ENCODE data around the gene PLXNC1. TPM values are rescaled to one million over a fixed set of nuclear protein-coding genes. Genes with fewer than 3 reads are reported as not detected.
A peak's percentile ranks its signal among the peaks of the same experiment; 100 is the strongest.

Gene PLXNC1
- total and polyA plus RNA-seq, 2 experiments from 2014 or later = 0.78 to 1.9 TPM

GRCh38 chr12:94186278-94187241, 38.2 kb downstream of the PLXNC1 start:
- Histone ChIP-seq H3K79me2 (ENCODE audit: insufficient read depth) (no peaks in the 10 kb centered on the region), H3K27me3 (replicated peaks; ENCODE audit: insufficient read depth) (peaks cover 8% of the 10 kb centered on the region), H3K9me2 (ENCODE audit: insufficient read depth) (no peaks in the 10 kb centered on the region), H3K36me3 (ENCODE audit: low read depth) (no peaks in the 10 kb centered on the region), H4K20me1 (ENCODE audit: insufficient read depth) (no peaks in the 10 kb centered on the region), H3K27ac (no peak overlapping the region), H2AFZ (0 out of 2 replicates have a peak overlapping the region, but pooled peaks have one; percentile 20), H3K9me3 (ENCODE audit: low read depth) (no peaks in the 10 kb centered on the region), H3K4me3 (no peak overlapping the region), H3K4me2 (ENCODE audit: unreplicated experiment) (no peak overlapping the region), H3F3A (ENCODE audit: insufficient read depth) (no peaks in the 10 kb centered on the region), H3K4me1 (ENCODE audit: insufficient read depth) (peaks cover 5% of the 10 kb centered on the region), H3K9ac (no peak overlapping the region)
- in situ Hi-C loops (cut with MboI) = no loop called here
- no peak for TF ChIP-seq EZH2 (IDR thresholded peaks at IDR 0.05; ENCODE audit: insufficient read depth, poor library complexity, severe bottlenecking)
- no peak for TF ChIP-seq EZH2phosphoT487 (IDR thresholded peaks at IDR 0.05; ENCODE audit: insufficient read depth, low read depth)
- WGBS, 2 experiments (ENCODE audit: low coverage in 1 of 2, low lambda C conversion rate in 2 of 2, missing lambda C conversion rate in 2 of 2) = 77 to 78% methylated on average over 40 of the region's 40 CpGs
- no peak for DNase-seq

GRCh38 chr12:94187361-94187760, 39.0 kb downstream of the PLXNC1 start:
- Histone ChIP-seq H3K79me2 (ENCODE audit: insufficient read depth) (no peaks in the 10 kb centered on the region), H3K9me2 (ENCODE audit: insufficient read depth) (no peaks in the 10 kb centered on the region), H3K4me1 (ENCODE audit: insufficient read depth) (peaks cover 5% of the 10 kb centered on the region), H3K36me3 (ENCODE audit: low read depth) (no peaks in the 10 kb centered on the region), H4K20me1 (ENCODE audit: insufficient read depth) (no peaks in the 10 kb centered on the region), H2AFZ (0 out of 2 replicates have a peak overlapping the region, but pooled peaks have one; percentile 20), H3F3A (ENCODE audit: insufficient read depth) (no peaks in the 10 kb centered on the region), H3K9me3 (ENCODE audit: low read depth) (no peaks in the 10 kb centered on the region), H3K9ac (no peak overlapping the region), H3K4me2 (ENCODE audit: unreplicated experiment) (no peak overlapping the region), H3K4me3 (no peak overlapping the region), H3K27ac (no peak overlapping the region), H3K27me3 (replicated peaks; ENCODE audit: insufficient read depth) (peaks cover 8% of the 10 kb centered on the region)
- in situ Hi-C loops (cut with MboI) = no loop called here
- 22 to 28% methylated on average over 12 of the region's 12 CpGs for WGBS, 2 experiments (ENCODE audit: low coverage in 1 of 2, low lambda C conversion rate in 2 of 2, missing lambda C conversion rate in 2 of 2)
- peak; percentile 23 for DNase-seq
- TF ChIP-seq EZH2phosphoT487 (IDR thresholded peaks at IDR 0.05; ENCODE audit: insufficient read depth, low read depth) (no peak), EZH2 (IDR thresholded peaks at IDR 0.05; ENCODE audit: insufficient read depth, poor library complexity, severe bottlenecking) (no peak)

GRCh38 chr12:94190623-94191022, 42.2 kb downstream of the PLXNC1 start:
- no peaks in the 10 kb centered on the region for H3K79me2 ChIP-seq (ENCODE audit: insufficient read depth)
- H3K4me2 ChIP-seq (ENCODE audit: unreplicated experiment) = no peak overlapping the region
- no peaks in the 10 kb centered on the region for H4K20me1 ChIP-seq (ENCODE audit: insufficient read depth)
- H3F3A ChIP-seq (ENCODE audit: insufficient read depth) = no peaks in the 10 kb centered on the region
- no peak overlapping the region for H3K4me3 ChIP-seq
- no peak for DNase-seq
- no peaks in the 10 kb centered on the region for H3K36me3 ChIP-seq (ENCODE audit: low read depth)
- H3K27ac ChIP-seq = no peak overlapping the region
- H3K4me1 ChIP-seq (ENCODE audit: insufficient read depth) = peaks cover 5% of the 10 kb centered on the region
- TF ChIP-seq EZH2 (IDR thresholded peaks at IDR 0.05; ENCODE audit: insufficient read depth, poor library complexity, severe bottlenecking) (no peak), EZH2phosphoT487 (IDR thresholded peaks at IDR 0.05; ENCODE audit: insufficient read depth, low read depth) (no peak)
- H3K9me3 ChIP-seq (ENCODE audit: low read depth) = no peaks in the 10 kb centered on the region
- H3K9ac ChIP-seq = no peak overlapping the region
- H2AFZ ChIP-seq = no peak overlapping the region
- in situ Hi-C loops (cut with MboI) = no loop called here
- 76 to 89% methylated on average over 2 of the region's 2 CpGs for WGBS, 2 experiments (ENCODE audit: low coverage in 1 of 2, low lambda C conversion rate in 2 of 2, missing lambda C conversion rate in 2 of 2)
- peaks cover 8% of the 10 kb centered on the region for H3K27me3 ChIP-seq (replicated peaks; ENCODE audit: insufficient read depth)
- H3K9me2 ChIP-seq (ENCODE audit: insufficient read depth) = no peaks in the 10 kb centered on the region

GRCh38 chr12:94191023-94191422, 42.6 kb downstream of the PLXNC1 start:
- Histone ChIP-seq H3K9me2 (ENCODE audit: insufficient read depth) (no peaks in the 10 kb centered on the region), H3F3A (ENCODE audit: insufficient read depth) (no peaks in the 10 kb centered on the region), H3K4me1 (ENCODE audit: insufficient read depth) (peaks cover 5% of the 10 kb centered on the region), H3K27ac (no peak overlapping the region), H3K9me3 (ENCODE audit: low read depth) (no peaks in the 10 kb centered on the region), H2AFZ (no peak overlapping the region), H3K4me2 (ENCODE audit: unreplicated experiment) (no peak overlapping the region), H3K79me2 (ENCODE audit: insufficient read depth) (no peaks in the 10 kb centered on the region), H3K27me3 (replicated peaks; ENCODE audit: insufficient read depth) (peaks cover 8% of the 10 kb centered on the region), H3K9ac (no peak overlapping the region), H3K4me3 (no peak overlapping the region), H4K20me1 (ENCODE audit: insufficient read depth) (no peaks in the 10 kb centered on the region), H3K36me3 (ENCODE audit: low read depth) (no peaks in the 10 kb centered on the region)
- WGBS, 2 experiments (ENCODE audit: low coverage in 1 of 2, low lambda C conversion rate in 2 of 2, missing lambda C conversion rate in 2 of 2) = 62 to 71% methylated on average over 2 of the region's 2 CpGs
- TF ChIP-seq EZH2phosphoT487 (IDR thresholded peaks at IDR 0.05; ENCODE audit: insufficient read depth, low read depth) (no peak), EZH2 (IDR thresholded peaks at IDR 0.05; ENCODE audit: insufficient read depth, poor library complexity, severe bottlenecking) (no peak)
- no peak for DNase-seq
- in situ Hi-C loops (cut with MboI) = no loop called here
